Peyer's patch (tissue), 4 donors: Measurements from ENCODE around the gene NELFB. TPM values are rescaled to one million over a fixed set of nuclear protein-coding genes. Genes with fewer than 3 reads are reported as not detected.

Source experiments
- DNase-seq, 3 donors: peaks; one replicate each; pipeline ENCODE4 v3.0.0-alpha.2; 2017 to 2019
- H3K27ac ChIP-seq, 4 donors: fragments of 200-600 bp; sonication (generic); one replicate each; pipeline ENCODE4 v1.5.1; 2016 to 2019
- H3K27me3 ChIP-seq, 2 donors: fragments of 200-600 bp; sonication (generic); one replicate each; pipeline ENCODE4 v1.5.1; 2019
- H3K36me3 ChIP-seq, 3 donors: fragments of 200-600 bp; sonication (generic); one replicate each; pipeline ENCODE4 v1.5.1; 2016 to 2019
- H3K4me1 ChIP-seq, 4 donors: fragments of 200-600 bp; sonication (generic); one replicate each; pipeline ENCODE4 v1.5.1; 2016 to 2019
- H3K4me3 ChIP-seq, 4 donors: fragments of 200-600 bp; sonication (generic); 1 replicate in 3 of 4; 2 replicates in 1 of 4; pipeline ENCODE4 v1.5.1; 2016 to 2019; ENCODE audit warnings: mild to moderate bottlenecking in 1 of 4
- H3K9me3 ChIP-seq, 4 donors: fragments of 200-600 bp; sonication (generic); one replicate each; pipeline ENCODE4 v1.5.1; 2016 to 2019; ENCODE audit warnings: mild to moderate bottlenecking in 1 of 4
- CTCF ChIP-seq, 6 experiments: fragments of 450-650 bp in 4 of 6; fragments of 200-600 bp in 2 of 6; sonication (generic) in 1 of 6; IDR thresholded peaks; one replicate each; pipeline ENCODE4 v1.5.1; 2017 to 2019; ENCODE audit warnings: antibody characterized with exemption in 6 of 6, mild to moderate bottlenecking in 3 of 6, moderate library complexity in 1 of 6
- POLR2A ChIP-seq, 2 donors: fragments of 450-650 bp; IDR thresholded peaks; one replicate each; pipeline ENCODE4 v1.5.1; 2017; ENCODE audit warnings: antibody characterized with exemption in 2 of 2, mild to moderate bottlenecking in 2 of 2, moderate library complexity in 2 of 2
- total RNA-seq, 4 donors: library from RNA; depleted of rRNA; stranded (reverse); fragments of >200 nt; gene quantifications; one replicate each; pipeline ENCODE4 v1.1.0, GENCODE V29; 2016

The NELFB gene
- total RNA-seq, 4 donors from 2014 or later = 47.4 to 57.8 (median 50.2) TPM

GRCh38 chr9:137228968-137229896 lies 25.9 kb upstream of the NELFB start:
- no peak for TF ChIP-seq CTCF (IDR thresholded peaks at IDR 0.05)
- TF ChIP-seq POLR2A (IDR thresholded peaks at IDR 0.05) = no peak
- peaks cover 0 to 69% (median 8%) of the 10 kb centered on the region in 4 donors for H3K4me1 ChIP-seq
- H3K36me3 ChIP-seq = no peaks in the 10 kb centered on the region
- DNase-seq = no peak
- H3K27me3 ChIP-seq = peaks cover 0 to 4% of the 10 kb centered on the region in 2 donors
- peak overlapping the region in 2 of 4 donors; percentile 11 to 14 for H3K4me3 ChIP-seq
- peak overlapping the region in 2 of 4 donors; percentile 72 to 80 for H3K27ac ChIP-seq
- H3K9me3 ChIP-seq = peaks cover 0 to 4% (median 0%) of the 10 kb centered on the region in 4 donors

DNA sequence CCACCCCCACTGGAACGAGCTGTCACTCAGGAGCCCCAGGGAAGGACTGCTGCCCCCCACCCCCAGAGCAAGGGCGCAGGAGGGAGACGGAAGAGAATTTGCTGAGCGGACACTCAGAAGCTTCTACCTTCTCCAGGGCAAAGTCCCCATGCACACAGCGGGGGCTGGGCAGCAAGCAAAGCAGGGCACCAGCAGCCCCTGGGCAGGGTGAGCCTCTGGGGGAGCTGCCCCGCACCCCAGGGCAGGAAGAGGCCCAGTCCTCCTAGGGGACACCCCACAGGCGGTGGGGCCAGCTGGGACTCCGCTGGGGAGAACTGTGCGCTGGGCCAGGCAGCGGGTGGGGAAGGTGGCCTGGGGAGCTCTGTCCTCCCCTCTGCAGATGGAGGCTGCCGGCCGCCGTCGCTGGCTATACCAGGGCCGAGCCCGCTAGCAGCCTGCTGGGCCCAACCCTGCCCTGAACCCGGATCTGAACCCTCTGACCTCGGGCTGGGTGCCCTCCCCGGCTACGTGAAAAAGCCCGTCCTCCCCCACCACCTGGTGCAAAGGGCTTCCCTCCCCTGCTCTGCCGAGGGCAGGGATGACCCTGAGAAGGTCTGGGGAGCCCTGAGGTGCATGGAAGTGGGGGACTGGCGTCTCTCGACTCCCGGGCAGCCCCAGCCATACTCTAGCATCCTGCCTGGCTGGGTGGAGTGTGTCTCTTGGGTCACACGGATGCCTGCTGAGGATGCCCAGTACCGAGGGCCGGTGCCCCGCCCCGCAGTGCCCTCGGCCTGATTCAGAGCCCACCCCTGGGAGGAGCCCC lies 25.0 kb upstream of the NELFB start:
- Histone ChIP-seq H3K27ac (peak overlapping the region in 2 of 4 donors; percentile 72 to 80), H3K27me3 (peaks cover 0 to 4% of the 10 kb centered on the region in 2 donors), H3K36me3 (no peaks in the 10 kb centered on the region), H3K4me1 (peaks cover 0 to 69% (median 12%) of the 10 kb centered on the region in 4 donors), H3K9me3 (peaks cover 0 to 4% (median 0%) of the 10 kb centered on the region in 4 donors), H3K4me3 (peak overlapping the region in 2 of 4 donors; percentile 11 to 14)
- peak in 1 of 3 donors; percentile 74 for DNase-seq
- TF ChIP-seq CTCF (IDR thresholded peaks at IDR 0.05) = no peak
- TF ChIP-seq POLR2A (IDR thresholded peaks at IDR 0.05) = no peak

GRCh38 chr9:137230705-137231371 lies 24.3 kb upstream of the NELFB start, which contains the start of gene SLC34A3:
Gene SLC34A3 (plus strand): TSS chr9:137230901. CDS start chr9:137231703, 802 bp downstream.
- peak within 1 kb of the TSS in 2 of 4 donors; percentile 72 to 80 for H3K27ac ChIP-seq
- peaks cover 0 to 4% (median 0%) of the 10 kb centered on the region in 4 donors for H3K9me3 ChIP-seq
- no peak for DNase-seq

DNA sequence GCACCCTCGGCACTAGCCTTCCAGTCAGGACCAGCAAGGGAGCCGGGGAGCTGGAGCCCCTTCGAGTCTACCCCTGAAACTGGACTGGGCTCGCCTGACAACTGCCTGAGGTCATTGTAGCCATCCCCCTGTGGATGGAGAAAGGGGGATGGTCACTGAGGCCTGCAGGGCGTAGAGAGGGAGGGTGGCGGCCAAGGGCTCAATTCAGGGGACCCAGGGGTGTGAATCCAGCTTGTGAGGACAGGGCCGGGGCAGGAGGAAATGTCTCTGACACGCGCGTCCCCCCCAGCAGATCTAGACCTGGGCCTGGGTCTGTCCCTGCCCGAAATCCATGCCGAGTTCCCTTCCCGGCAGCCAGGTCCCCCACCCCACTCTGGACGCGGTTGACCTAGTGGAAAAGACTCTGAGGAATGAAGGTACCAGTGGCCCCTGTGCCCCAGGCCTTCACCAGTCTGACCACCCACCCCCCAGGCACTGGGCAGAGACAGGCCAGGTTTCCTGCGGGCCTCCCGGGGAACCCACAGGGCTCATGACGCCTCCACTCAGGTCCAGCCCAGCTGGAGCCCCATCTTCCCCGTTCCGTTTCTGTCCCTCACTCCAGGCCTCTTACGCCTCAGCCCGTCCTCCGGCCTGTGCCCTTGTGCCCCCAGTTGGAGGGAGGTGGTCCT lies 23.6 kb upstream of the NELFB start:
- H3K4me3 ChIP-seq = no peak overlapping the region
- peak overlapping the region in 1 of 4 donors; percentile 72 for H3K27ac ChIP-seq
- H3K36me3 ChIP-seq = no peaks in the 10 kb centered on the region
- H3K4me1 ChIP-seq = peaks cover 9 to 79% (median 19%) of the 10 kb centered on the region in 4 donors
- H3K27me3 ChIP-seq = peaks cover 0 to 4% of the 10 kb centered on the region in 2 donors
- TF ChIP-seq POLR2A (IDR thresholded peaks at IDR 0.05) (no peak), CTCF (IDR thresholded peaks at IDR 0.05) (no peak)
- no peak for DNase-seq
- peaks cover 0 to 4% (median 0%) of the 10 kb centered on the region in 4 donors for H3K9me3 ChIP-seq

More at GRCh38 chr9:137230705-137231371, 24.3 kb upstream of the NELFB start, which contains the start of gene SLC34A3:
- H3K36me3 ChIP-seq = no peaks in the 10 kb centered on the region
- peaks cover 0 to 4% of the 10 kb centered on the region in 2 donors for H3K27me3 ChIP-seq
- H3K4me1 ChIP-seq = peaks cover 2 to 74% (median 16%) of the 10 kb centered on the region in 4 donors
- no peak for TF ChIP-seq CTCF (IDR thresholded peaks at IDR 0.05)
- no peak for TF ChIP-seq POLR2A (IDR thresholded peaks at IDR 0.05)
- H3K4me3 ChIP-seq = peak within 1 kb of the TSS in 2 of 4 donors; percentile 11 to 14
